Stimulated activated effector memory CD8-positive, alpha-beta T cell treated with anti-CD3 and anti-CD28 coated beads, Interleukin-12 subunit alpha, Interleukin-12 subunit beta, amount 100 ng/mL, for 72 hours (primary cell): ENCODE measurements around the gene C1orf21.

Source experiments
- ATAC-seq: fragments of 150-1000 bp; cut with Tn5 transposase; 2 replicates; pipeline ENCODE4 v1.10.0; 2021
- DNase-seq, 2 donors: peaks; one replicate each; pipeline ENCODE4 v3.0.0; 2021 to 2022; ENCODE audit warnings: low spot score in 2 of 2
- H3K27ac Mint-ChIP-seq: one replicate; pipeline ENCODE4 v1.8.0; 2022; ENCODE audit warnings: mild to moderate bottlenecking, mixed read lengths
- H3K36me3 Mint-ChIP-seq: one replicate; pipeline ENCODE4 v1.8.0; 2022; ENCODE audit warnings: mild to moderate bottlenecking, mixed read lengths
- H3K4me1 Mint-ChIP-seq: one replicate; pipeline ENCODE4 v1.8.0; 2022; ENCODE audit warnings: mixed read lengths
- H3K4me3 Mint-ChIP-seq: one replicate; pipeline ENCODE4 v1.8.0; 2022; ENCODE audit warnings: mild to moderate bottlenecking, mixed read lengths
- H3K9me3 Mint-ChIP-seq: one replicate; pipeline ENCODE4 v1.8.0; 2022; ENCODE audit warnings: mixed read lengths

The C1orf21 gene

DNA sequence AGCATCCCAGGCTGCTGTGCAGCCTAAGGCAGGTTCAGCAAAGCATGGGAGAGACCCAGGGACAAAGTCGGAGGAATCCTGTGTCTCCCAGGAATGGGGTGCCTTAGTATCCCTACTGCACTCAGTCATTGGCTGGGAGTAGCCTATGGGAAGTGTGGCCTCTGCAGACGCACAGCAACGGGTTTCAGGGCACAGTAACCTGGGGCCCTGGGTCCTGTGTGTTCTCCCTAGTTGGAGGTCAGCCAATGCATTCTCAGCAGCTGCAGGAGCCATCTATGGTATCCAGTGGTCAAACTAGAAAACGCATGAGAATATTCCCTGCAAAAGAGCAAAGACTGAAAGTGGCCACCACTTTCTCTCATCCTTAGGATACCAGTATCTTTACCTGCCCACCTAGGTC lies 13.7 kb upstream of the C1orf21 start:
- H3K9me3 Mint-ChIP-seq: no peaks in the 10 kb centered on the region
- H3K27ac Mint-ChIP-seq: no peak overlapping the region
- no peak overlapping the region for H3K4me3 Mint-ChIP-seq
- H3K4me1 Mint-ChIP-seq: no peaks in the 10 kb centered on the region
- ATAC-seq (no peak), DNase-seq (no peak)
- H3K36me3 Mint-ChIP-seq: no peaks in the 10 kb centered on the region

DNA sequence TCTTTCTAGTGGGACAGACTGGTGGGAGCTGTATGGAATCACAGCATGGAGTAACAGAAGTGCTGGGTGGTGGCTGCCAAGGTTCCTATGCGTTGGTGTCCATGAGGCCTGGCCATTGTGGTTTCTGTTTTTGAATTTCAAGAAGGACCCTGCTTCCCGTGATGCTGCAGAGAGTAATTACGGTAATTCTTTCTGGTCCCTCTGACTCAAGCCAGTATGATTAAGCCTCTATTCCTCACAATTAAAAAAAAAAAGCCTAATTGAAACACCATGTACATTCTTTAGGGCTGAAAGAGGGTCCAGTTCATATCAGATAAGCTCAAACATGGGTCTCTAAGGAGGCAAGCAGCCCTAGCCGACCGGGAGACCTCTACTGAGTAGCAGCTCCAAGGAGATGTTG lies 10.5 kb upstream of the C1orf21 start:
- no peak overlapping the region for H3K27ac Mint-ChIP-seq
- H3K9me3 Mint-ChIP-seq: no peaks in the 10 kb centered on the region
- DNase-seq: no peak
- no peaks in the 10 kb centered on the region for H3K4me1 Mint-ChIP-seq
- H3K4me3 Mint-ChIP-seq: no peak overlapping the region
- H3K36me3 Mint-ChIP-seq: no peaks in the 10 kb centered on the region
- no peak for ATAC-seq

DNA sequence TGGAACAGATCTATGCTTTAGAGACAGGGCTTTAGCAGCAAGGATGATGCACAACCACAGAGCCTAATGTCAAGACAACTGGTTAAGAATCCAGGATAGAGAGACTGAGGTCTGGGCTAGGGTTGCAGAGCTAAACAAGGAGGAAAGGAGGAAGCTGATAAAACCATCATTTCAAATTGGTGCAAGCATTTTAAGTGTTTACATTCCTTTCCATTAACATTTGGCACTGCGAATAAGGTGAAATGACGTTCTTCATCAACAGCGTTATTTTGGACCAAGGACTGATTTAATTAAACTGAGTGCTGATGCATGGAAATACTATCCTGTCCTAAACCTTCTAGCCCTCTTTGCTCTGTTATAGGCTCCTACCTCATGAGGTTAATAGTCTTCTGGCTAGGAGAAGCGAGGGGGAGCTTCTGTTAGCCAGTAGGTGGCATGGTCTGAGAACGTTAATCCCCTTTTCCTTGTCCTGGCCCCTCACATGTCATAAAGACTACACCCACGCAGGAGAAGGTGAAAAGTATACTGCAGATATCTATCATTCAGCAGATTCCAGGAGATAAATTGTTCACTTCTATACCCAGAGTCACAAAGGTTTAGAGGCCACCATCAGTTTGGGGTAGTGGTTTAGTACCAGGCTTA lies 7.6 kb upstream of the C1orf21 start:
- Mint-ChIP-seq H3K4me1 (no peaks in the 10 kb centered on the region), H3K9me3 (no peaks in the 10 kb centered on the region), H3K36me3 (no peaks in the 10 kb centered on the region), H3K4me3 (no peak overlapping the region), H3K27ac (no peak overlapping the region)
- DNase-seq (no peak), ATAC-seq (no peak)

DNA sequence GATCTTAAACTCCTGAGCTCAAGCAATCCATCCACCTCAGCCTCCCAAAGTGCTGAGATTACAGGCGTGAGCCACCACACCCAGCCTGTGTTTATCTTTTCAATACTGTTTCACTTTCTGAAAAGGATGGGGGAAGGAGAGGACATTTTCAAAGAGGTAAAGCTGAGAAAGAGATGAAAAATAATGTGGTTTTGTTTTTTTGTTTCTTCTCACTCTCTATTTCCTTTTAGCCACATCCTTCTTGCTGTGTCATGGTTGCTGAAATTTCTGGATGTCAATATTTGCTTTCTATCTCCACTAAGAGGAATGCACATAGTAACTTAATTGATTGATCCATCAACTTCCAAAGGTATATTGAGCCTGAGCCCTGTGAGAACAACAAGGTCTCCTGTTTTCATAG lies 6.4 kb upstream of the C1orf21 start:
- ATAC-seq (peak; percentile 55), DNase-seq (no peak)
- no peaks in the 10 kb centered on the region for H3K36me3 Mint-ChIP-seq
- H3K27ac Mint-ChIP-seq: no peak overlapping the region
- H3K9me3 Mint-ChIP-seq: no peaks in the 10 kb centered on the region
- H3K4me1 Mint-ChIP-seq: peaks cover under 1% of the 10 kb centered on the region
- no peak overlapping the region for H3K4me3 Mint-ChIP-seq

DNA sequence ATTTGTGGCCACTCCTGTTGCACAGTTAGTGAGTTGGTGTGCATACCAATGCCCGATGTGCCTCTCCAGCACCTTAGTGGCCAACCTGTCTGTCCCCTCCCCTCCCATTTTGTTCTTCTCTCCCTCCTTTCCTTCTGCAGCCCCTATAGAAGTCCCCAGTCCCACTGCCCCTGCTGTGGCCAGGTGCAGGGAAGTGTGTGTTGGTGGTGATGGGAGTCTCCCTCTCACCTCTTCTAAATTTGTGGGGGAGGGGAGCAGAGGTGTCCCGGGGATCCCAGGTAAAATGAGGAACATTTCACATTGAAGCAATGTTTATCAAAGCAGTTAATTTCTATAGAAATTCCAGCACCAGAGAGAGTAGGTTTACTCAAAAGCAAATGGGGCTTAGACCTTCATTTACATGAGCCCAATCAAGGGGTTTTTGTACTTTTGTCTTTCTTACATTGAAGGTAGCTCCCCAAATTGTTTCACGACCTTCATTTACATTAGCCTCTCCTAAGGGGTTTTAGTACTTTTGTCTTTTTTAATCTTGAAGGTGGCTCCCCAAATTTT lies 3.0 kb upstream of the C1orf21 start:
- no peak for ATAC-seq
- Mint-ChIP-seq H3K9me3 (no peaks in the 10 kb centered on the region), H3K4me3 (no peak overlapping the region), H3K27ac (no peak overlapping the region), H3K36me3 (peaks cover 7% of the 10 kb centered on the region), H3K4me1 (peaks cover 20% of the 10 kb centered on the region)
- no peak for DNase-seq

DNA sequence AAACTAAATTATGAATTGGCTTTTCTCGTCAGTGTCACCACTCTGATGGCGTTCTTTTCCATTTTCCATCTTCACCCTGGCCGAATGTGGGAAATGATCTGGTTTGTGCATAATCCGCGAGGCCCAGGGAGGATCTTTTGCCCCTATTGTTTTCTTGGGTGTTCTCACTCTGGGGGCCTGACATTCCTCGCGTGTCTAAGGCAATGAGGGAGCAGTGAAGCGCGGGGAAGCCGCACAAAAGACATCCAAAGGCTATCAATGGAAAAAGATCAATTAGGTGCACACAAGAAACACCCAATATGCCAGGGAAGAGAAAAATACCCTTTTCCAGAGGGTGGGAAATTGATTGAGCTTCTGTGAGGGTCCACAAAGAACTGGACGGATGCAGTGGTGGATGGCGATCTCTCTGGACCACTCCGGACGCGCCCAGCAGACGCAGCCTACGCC lies 941 bp upstream of the C1orf21 start:
- Mint-ChIP-seq H3K4me1 (peaks cover 27% of the 10 kb centered on the region), H3K36me3 (peaks cover 7% of the 10 kb centered on the region), H3K27ac (peak overlapping the region; percentile 81), H3K4me3 (peak overlapping the region; percentile 81), H3K9me3 (no peaks in the 10 kb centered on the region)
- DNase-seq (no peak), ATAC-seq (no peak)

DNA sequence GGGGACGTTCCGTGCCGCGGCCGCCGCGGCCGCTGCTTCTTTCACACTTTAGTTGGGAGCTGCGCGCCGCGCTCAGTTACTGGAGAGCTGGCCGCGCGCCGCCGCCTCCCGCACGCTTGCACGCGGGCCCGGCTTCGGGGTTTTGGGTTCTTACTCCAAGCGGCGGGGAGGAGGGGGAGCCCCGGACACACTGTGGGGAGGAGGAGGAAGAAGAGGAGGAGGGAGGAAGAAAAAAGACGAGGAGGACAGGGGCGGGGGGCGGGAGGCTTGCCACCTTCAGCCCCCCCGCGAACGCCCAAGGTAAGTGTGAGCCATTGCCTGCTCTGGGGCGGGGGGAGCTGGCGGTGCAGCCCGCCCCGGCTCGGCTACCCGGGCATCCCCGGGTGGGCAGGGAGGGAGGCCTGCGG lies 243 bp downstream of the C1orf21 start:
- Mint-ChIP-seq H3K9me3 (no peaks in the 10 kb centered on the region), H3K36me3 (peaks cover 7% of the 10 kb centered on the region), H3K4me3 (peak overlapping the region; percentile 81), H3K27ac (peak overlapping the region; percentile 72), H3K4me1 (peaks cover 27% of the 10 kb centered on the region)
- DNase-seq (no peak), ATAC-seq (peak; percentile 52)

DNA sequence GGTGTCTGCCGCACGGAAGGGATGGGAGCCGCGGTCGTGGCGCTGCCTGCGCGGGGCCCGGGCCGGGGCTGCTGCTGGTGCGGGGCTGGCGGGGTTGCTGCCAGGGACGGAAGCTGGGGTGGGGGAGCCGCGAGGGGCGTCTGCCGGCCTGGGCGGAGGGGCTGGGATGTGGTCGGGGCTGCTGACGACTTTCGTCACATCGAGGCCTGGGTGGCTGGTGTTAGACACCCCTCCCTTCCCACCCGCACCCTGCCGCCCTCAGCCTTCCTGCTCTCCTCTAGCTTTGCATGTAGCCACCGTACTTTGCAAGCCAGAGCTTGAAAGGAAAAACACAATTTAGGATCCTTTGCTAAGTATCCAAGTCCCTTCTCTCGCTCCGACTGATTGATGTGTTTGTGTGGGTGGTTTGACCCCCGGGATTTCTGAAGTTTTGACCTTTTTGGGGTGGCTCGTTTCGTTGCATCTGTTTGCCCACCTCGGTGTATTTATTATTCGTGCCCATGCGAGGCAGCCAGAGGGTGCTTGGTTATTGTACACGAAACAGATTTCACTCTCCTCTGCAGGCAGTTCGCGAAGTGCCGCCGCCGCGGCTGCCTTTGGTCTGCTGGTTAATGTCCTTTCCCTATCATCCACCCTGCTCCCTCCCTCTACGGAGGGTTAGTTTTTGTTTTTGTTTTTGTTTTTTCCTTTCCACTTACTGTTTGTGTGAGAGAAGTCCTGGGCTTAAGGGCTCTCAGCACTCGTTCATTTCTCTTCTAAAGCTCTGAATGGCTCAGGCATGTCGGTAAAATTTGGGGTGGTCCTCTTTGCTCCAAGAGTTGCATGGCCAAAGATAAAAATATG lies 868 bp downstream of the C1orf21 start:
- DNase-seq: peak; percentile 18 to 74
- peak; percentile 52 for ATAC-seq
- peak overlapping the region; percentile 81 for H3K4me3 Mint-ChIP-seq
- H3K27ac Mint-ChIP-seq: peak overlapping the region; percentile 72
- H3K9me3 Mint-ChIP-seq: no peaks in the 10 kb centered on the region
- peaks cover 7% of the 10 kb centered on the region for H3K36me3 Mint-ChIP-seq
- peaks cover 27% of the 10 kb centered on the region for H3K4me1 Mint-ChIP-seq

DNA sequence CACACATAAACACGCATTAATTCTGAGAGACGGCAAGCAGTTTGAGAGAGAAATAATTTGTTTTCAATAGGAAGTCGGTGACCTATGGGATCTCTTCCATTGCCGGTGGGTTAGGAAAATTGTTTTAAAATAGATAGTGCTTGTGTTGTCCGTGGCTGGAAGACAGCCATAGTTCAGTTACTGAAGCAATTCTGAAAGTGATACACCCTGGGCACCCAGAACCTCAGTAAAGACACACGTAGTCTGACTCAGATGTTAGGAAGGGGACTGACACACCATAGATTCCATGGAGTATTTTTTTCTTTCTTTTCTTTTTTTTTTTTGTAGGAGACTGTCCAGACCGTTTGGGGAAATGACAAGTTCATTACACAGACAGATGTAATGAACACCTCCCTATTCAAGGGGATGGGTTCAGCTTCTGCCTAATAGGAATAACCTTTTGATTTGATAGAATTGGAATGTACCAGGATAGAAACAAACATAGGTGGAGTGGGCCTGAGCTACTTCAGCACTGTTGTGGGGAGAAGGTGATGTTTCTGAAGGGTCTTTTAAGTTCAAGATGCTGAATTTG lies 1.6 kb downstream of the C1orf21 start:
- Mint-ChIP-seq H3K27ac (peak overlapping the region; percentile 72), H3K36me3 (peaks cover 7% of the 10 kb centered on the region), H3K4me1 (peaks cover 33% of the 10 kb centered on the region), H3K4me3 (peak overlapping the region; percentile 81), H3K9me3 (no peaks in the 10 kb centered on the region)
- DNase-seq (no peak), ATAC-seq (peak; percentile 55)

DNA sequence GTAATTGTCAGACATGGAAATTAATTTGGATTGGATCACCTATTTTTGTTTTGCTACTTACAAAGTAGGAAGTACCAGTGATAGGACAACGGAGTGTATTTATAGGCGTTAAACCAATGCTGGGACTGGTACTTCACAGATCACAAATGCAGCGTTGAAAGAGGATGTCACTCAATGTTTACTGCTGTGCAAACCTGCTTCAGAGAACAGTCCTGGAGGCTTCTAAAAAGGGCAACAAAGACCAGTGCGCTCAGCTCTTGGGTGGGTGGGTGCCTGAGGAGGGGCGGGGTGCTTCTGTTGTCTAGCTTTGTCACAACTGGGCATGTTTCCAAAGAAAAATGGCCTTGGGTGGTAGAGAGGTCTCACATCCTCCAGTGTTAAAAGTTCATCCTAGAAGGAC lies 2.1 kb downstream of the C1orf21 start:
- ATAC-seq: no peak
- peaks cover 34% of the 10 kb centered on the region for H3K4me1 Mint-ChIP-seq
- no peak for DNase-seq
- peaks cover 7% of the 10 kb centered on the region for H3K36me3 Mint-ChIP-seq
- H3K9me3 Mint-ChIP-seq: no peaks in the 10 kb centered on the region
- peak overlapping the region; percentile 81 for H3K4me3 Mint-ChIP-seq
- H3K27ac Mint-ChIP-seq: no peak overlapping the region

DNA sequence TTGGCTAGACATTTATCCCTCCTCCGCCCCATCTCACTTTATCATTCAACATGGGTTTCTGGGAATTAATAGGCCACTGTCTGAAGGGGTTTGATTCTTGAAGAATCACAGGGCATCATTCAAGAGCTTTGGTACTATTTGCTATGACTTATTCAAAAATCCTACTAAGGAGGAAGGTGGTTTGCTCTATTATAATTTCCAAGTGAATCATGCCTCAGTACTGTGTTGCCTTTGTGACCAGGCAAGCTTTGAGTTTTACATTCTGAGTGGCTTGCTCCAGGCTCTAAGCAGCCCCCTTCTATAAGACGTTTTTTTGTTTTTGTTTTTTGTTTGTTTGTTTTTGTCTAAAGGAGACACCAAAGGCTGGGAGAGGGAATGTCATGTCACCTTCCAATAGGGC lies 2.6 kb downstream of the C1orf21 start:
- DNase-seq (no peak), ATAC-seq (no peak)
- Mint-ChIP-seq H3K27ac (no peak overlapping the region), H3K9me3 (no peaks in the 10 kb centered on the region), H3K4me3 (no peak overlapping the region), H3K4me1 (peaks cover 34% of the 10 kb centered on the region), H3K36me3 (peaks cover 7% of the 10 kb centered on the region)

DNA sequence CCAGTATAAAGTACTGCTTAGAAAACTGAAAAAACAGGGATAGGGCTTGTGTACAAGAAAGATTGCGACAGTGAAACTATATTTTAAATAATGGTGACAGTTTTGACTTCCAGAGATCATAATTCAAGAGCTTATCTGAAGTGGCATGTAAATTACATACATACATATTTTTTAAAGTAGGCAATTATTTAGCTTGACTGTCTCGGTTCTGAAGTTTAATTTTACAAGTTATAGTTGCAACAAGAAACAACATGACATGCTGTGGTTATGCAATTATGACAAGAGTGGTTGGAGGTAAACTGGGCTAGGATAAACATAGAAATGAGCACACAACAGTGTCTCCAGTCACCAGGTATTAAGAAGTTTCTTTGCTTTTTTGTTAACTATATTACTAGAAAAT lies 4.1 kb downstream of the C1orf21 start:
- H3K27ac Mint-ChIP-seq: no peak overlapping the region
- peaks cover 7% of the 10 kb centered on the region for H3K36me3 Mint-ChIP-seq
- no peaks in the 10 kb centered on the region for H3K9me3 Mint-ChIP-seq
- ATAC-seq (no peak), DNase-seq (no peak)
- peaks cover 31% of the 10 kb centered on the region for H3K4me1 Mint-ChIP-seq
- no peak overlapping the region for H3K4me3 Mint-ChIP-seq

DNA sequence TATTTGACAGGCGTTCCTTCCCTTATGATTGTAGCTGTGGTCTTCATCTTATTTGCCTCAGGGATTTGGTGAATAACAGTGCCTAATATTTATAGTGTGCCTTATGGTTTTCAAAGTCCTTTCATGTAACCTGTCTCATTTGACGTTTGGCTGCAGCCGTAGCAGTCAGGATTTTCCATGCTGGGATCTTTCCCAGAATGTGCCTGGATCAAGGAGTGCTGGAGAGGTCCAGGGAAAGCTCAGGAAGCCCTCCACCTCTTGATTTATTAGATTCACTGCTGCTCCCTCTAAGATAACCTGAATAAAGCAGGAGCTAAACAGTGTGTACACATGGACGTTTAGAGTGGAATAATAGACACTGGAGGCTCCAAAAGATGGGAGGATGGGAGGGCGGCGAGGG lies 5.2 kb downstream of the C1orf21 start:
- Mint-ChIP-seq H3K4me1 (peaks cover 38% of the 10 kb centered on the region), H3K9me3 (no peaks in the 10 kb centered on the region), H3K36me3 (peaks cover 7% of the 10 kb centered on the region), H3K4me3 (no peak overlapping the region), H3K27ac (no peak overlapping the region)
- DNase-seq: no peak
- ATAC-seq: no peak

DNA sequence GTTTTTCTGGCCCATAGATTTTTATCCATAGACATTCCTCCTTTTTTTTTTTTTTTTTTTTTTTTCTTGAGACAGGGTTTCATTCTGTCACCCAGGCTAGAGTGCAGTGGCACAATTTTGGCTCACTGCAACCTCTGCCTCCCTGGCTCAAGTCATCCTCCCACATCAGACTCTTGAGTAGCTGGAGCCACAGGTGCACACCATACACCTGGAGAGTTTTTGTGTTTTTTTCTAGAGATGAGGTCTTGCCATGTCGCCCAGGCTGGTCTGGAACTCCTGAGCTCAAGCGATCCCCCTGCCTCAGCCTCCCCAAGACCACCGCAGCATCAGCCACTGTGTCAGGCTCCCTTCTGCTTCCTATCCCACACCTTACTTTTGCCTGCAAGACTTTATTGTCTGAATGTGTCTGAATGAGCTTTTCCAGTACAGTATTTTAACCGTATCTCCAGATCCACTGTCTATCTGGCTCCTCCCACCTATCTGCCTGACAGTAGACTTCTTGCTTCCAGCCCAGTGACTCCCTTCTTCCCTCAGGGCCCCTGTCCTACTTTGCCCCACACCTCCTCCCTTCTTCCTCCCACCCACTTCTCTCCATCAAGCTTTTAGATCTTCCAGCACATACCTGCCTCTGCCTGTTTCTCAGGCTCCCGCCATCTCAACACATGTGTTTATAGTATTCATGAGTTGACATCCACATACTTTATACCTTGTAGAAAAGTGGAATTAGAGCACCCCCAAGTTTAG lies 6.1 kb downstream of the C1orf21 start:
- ATAC-seq (no peak), DNase-seq (no peak)
- Mint-ChIP-seq H3K9me3 (no peaks in the 10 kb centered on the region), H3K27ac (no peak overlapping the region), H3K4me3 (no peak overlapping the region), H3K36me3 (peaks cover 3% of the 10 kb centered on the region), H3K4me1 (peaks cover 35% of the 10 kb centered on the region)

DNA sequence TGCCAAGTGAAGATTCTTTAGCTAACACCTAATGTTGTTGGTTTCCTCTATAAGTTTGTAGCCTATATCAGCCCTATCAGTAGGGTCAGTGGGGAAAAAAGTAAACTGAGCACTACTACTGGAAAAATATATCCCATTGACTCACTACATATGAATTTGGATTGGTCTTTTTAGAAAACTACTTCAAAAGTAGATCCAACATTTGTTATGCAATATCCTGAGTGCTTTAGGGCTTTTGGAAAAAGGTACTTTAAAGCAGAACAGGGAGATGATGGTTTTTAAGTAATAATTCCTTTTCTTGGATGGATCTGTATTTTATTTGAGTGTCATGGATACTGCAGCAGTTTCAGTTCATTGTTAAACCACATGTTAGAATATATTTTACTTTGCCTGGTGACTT lies 7.1 kb downstream of the C1orf21 start:
- H3K36me3 Mint-ChIP-seq: no peaks in the 10 kb centered on the region
- peaks cover 26% of the 10 kb centered on the region for H3K4me1 Mint-ChIP-seq
- no peak overlapping the region for H3K4me3 Mint-ChIP-seq
- H3K9me3 Mint-ChIP-seq: no peaks in the 10 kb centered on the region
- H3K27ac Mint-ChIP-seq: no peak overlapping the region
- DNase-seq: no peak
- ATAC-seq: no peak
